HG03439 (cell line): Measurements from ENCODE around the gene ARL15.

Source experiments
- ATAC-seq: cut with Tn5 transposase; IDR thresholded peaks from one replicate; pipeline ENCODE4 v1.9.1; 2021; ENCODE audit warnings: mild to moderate bottlenecking, moderate library complexity; ENCODE audit not compliant: unreplicated experiment

The ARL15 gene

DNA sequence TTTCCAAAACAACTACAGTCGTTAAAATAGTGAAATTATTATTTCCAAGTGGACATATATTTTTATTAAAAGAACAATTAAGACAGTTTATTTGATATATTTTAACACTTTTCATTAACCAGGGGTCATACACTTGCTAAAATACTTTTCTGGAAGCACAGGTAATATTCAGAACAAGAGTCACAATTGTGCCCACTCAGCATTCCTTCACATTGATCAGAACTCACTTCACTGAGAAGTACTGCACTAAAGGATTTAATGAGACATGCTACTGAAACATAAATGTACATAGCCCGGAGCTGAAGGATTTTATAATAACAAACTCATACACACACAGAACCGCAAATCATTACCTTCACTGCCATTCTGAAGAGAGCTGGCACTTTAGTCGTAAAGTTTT lies 361.8 kb downstream of the ARL15 start:
- ATAC-seq = no peak

DNA sequence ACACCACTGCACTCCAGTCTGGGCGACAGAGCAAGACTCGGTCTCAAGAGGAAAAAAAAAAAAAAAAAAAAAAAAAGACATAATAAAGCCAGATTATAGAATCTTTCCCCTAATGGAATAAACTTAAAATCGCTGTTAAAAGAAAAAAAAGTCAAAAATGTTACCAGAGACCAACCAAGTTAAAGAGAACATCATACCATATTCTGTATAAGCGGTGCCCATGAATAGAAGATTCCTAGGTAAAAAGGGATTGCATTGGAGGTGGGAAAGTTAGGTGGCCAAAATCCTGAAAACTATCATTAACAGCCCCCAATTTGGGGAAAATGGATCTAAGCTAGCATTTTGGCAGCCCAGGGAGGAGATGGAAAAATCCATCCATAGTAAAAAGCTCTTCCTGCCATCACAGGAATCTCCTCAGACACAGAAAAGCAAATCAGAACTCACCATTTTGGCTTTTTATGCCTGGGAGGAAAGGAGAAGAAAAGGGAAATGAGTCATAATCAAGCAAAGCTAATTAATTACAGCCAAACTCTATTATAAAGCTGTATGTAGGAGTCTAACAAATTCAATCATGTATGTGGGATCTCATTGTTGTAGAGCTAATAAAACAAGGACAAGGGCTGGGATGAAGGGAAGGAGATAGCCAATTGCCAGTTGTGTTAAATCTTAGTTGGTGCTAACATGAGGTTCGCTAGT lies 363.8 kb downstream of the ARL15 start:
- no peak for ATAC-seq

DNA sequence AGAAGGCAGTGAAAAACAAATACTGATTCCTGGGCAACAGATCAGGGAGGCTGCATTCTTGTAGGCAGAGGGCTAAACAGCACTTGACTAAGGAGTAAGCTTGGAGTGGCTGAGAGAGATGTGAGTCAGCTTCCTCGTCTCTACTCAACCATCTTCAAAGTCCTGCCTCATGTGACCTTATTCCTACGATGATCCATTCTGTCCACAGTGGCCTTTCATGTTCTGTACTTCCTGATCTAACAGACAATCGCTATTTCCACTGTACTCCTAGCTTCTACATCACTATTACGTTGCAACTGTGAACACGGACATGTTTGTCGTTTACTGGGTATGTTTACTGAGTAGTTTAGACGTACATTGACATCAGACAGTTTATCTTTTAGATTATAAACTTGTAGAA lies 365.4 kb downstream of the ARL15 start:
- no peak for ATAC-seq

DNA sequence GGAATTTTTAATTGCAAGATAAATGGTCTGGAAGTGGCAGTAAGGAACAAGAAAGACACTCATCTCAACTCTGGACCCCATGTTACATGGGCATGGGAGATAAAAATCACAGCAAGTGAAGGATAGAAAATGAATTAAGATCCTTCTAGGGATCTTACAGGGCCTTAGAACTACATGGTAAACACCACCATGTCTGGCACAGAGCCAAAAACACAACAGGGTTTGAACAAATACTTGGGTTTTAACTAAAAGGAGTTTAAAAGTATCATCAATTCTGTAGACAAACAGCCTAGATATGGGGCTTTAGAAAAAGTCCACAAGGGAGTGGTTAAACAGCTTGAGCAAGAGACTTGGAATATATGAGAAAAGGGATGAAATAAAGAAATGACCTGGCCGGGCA lies 366.4 kb downstream of the ARL15 start:
- ATAC-seq = no peak

DNA sequence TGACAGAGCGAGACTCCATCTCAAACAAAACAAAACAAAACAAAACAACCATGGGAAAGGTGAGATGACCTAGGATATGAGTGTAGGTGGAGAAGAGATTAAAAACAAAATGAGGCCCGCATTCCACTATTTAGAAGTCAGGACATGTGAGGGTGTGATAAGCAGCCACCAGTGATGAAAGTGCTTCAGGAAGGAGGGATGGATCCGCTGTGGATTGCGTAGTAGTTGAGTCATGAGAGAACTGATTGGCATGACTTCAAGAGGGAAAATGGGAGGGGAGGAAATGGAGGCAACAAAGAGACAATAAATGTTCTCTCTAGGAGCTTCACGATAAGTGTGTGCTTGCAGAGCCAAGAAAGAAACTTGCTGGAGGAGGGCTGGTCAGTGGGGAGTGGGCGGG lies 367.6 kb downstream of the ARL15 start:
- ATAC-seq = no peak

DNA sequence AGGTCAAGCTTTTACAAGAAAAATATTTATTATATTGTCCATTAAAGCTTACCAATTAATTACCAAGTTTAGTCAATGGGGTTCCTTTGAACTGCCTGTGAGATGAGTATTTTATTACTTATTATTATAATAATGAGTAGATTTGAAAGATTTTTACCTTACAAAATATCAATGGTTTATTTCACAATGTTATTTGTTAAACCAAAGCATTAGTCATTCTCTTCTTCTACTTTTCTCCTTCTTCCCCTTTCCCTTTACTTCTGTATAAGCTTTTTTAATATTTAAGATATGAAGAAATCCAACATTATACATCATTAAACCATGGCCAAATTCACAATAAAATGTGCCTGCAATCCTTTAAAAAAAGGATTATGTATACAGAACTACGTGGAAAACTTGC lies 369.5 kb downstream of the ARL15 start:
- ATAC-seq = no peak

DNA sequence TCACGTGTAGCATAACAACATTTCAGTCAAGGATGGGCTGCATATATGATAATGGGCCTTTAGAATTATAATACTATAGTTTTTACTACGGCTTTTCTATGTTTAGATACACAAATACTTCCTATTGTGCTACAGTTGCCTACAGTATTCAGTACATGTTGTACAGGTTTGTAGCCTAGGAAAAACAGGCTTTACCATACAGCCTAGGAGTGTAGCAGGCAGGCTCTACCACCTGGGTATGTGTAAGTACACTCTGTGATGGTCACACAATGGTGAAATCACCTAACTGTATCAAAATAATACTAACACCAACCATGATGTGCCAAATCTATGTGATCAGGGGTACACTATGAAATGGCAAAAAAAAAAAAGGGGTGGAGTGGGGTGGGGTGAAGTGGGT lies 372.9 kb downstream of the ARL15 start:
- no peak for ATAC-seq

DNA sequence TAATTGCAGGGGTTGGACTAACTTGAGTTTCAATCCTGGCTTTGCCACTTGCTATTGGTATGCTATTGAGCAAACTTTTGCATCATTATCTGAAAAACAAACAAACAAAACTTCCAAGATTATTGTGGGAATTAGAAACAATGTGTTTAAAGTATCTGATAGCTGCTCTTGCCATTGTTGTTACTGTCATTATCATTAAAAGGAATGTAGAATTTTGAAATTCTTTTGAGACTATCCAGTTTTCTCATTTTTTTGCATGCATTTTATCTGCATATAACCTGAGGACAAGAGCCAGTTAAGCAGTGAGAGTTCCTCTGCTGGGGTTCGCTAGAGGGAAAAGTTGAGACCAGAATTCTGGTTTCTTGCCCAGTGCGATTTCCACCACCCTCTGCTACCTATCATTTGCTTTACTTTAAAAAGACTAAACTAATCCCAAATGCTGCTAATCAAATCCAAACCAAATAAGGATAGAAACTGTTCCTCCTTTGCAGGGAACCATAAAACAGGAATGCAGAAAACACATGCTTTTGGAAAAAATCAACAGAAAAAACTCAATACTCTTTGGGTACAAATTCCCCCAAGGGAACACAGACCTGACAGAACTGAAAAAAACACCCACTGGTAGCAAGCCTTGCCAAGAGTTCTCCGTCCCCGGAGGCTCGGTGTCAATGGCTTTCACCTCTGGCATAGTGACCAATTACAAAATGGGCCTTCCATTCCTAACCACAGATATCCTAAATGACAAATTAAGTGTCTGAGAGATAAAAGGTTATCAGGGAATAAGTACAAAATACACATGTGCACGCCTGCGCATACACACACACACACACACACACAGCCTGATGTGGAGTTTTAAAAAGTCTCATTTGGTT lies 373.7 kb downstream of the ARL15 start:
- ATAC-seq = no peak

DNA sequence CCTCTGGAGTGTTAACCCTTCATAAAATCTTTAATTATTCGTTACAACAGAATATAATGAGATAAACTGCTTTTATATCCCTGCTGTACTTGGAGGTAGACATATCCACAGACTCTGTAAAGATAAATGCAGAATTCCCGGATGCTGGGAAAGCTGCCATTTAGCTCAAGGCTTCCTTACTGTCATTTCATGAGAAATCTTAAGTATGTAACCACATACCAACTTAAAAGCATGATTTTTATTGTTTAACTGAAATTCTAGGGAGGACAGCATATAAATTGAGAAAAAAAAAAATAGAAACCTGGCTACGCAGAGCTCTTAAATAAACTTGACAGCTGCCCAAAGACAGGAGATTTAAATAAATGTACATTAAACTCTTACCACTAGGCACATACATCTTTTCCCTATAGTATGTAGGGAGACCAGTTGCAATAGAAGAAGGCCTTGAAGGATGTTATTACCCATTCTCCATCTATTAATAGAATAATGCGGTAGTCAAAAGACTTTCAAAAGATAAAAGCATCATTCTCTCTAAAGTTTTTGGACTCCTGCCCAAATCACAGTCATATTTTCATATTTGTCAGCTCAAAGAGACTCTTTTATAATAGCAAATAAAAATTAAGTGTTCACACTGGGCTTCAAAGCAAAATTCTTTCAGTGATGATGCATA lies 376.1 kb downstream of the ARL15 start:
- ATAC-seq = no peak

DNA sequence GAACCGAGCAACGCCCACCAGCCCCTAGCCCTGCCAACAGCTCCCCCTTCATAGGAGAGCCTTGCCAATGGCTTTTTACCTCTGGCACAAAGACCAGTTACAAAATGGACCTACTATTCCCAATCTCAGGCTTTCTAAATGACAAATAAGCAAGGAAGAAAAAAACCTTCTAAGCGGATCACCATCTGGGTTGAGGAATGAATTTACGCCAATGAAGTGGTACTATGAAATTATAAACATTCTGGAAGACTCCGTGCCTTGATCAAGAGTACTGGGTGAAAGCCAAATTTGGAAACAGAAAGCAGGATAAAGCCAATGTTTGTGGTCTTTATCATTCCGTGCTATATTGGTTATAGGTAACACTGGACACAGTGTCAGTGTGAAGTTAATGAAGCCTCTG lies 378.0 kb downstream of the ARL15 start:
- ATAC-seq = no peak

DNA sequence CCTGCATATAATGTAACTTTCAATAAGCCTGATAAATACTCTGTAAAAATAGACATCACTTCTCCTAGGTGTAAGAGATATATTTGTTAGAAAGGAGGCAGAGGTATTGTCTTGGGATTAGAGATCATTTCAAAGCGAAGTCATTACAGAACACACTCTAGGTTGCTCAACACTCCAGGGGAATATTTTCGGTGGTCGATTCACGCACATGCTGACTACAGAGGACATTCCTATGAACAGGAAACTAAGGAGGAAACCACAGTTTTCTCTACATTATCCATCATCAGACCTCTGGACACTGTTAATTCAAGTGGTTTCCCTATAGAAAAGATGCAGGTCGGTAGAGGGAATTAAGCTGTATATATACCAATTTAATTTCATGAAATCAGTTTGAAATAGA lies 379.9 kb downstream of the ARL15 start:
- no peak for ATAC-seq

DNA sequence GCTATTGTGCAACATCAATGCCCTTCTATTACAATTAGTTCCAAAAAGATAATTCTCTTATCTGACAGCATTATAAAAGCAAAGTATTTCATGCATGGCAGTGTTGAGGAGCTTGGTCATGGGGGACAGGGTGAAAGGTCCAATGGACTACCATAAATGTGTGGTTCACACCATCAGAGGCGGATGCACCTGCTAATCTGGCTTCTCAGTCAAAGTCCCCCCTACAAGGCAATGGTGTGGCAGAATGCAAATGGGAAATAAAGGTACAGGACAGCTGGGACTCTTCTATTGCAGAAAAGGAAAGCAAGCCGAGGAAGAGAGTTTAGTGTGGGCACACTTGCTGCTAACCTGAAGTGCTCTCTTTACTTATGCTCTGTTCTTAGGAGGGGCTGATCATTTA lies 380.8 kb downstream of the ARL15 start:
- ATAC-seq = no peak

DNA sequence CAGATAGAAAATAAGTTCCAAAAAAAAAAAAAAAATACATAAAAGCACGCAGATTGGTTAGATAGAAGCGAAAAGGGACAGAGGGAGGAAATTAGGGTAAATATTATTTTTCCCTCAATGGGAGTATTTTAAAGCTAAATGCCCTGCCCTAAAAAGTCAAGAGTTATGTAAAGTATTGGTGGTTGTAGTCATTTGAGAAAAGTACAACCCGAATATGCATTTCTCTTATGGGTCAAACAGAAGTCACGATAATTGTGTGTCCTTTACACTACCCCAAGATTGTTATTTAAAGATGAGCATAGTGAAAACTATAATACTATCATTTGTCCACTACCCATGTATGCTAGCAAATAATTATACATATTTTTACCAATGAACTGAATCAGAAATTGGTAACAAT lies 381.2 kb downstream of the ARL15 start:
- ATAC-seq = no peak

DNA sequence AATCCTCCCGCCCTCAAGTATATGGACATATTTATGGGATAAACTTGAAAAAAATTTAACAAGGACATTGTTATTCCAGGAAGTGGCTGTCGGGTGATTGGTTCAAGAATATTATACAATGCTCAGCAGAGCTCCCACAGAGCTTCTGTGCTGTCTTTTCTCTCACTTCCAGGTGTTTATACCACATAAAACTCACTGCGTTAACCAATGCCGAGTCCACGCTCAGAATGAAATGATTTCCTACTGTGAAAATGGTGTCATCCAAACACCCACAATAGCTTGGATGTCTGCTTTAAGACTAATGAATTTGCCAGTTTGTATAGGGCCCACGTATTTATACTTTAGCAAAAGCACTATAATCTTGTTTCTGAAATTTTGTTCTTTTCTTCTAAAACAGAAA lies 381.7 kb downstream of the ARL15 start:
- ATAC-seq = no peak

DNA sequence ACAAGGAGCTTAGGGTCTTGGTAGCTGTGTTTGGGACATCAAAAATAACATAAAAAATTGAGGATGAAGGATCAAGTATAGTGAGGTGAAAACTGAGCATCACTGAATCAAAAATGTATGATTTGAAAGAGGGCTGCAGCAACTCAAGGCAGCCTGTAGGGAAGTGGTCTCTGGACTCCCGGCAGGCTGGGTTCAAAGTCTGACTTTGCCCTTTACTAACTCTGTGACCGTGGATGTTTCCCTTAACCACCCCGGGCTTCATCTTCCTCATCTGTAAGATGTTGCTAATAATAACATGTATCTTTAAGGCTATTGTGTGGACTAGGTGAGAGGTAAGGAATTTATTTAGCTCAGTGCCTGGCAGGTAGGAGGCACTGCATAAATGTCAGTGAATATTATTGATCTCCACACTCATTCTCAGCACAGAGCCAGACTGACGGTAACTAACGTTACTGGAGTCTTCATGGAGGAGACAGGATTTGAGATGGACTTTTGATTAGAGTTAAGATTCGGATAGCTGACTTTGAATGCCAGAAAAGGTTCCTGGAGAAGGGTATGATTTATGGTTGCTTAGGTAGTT lies 382.6 kb downstream of the ARL15 start:
- no peak for ATAC-seq

DNA sequence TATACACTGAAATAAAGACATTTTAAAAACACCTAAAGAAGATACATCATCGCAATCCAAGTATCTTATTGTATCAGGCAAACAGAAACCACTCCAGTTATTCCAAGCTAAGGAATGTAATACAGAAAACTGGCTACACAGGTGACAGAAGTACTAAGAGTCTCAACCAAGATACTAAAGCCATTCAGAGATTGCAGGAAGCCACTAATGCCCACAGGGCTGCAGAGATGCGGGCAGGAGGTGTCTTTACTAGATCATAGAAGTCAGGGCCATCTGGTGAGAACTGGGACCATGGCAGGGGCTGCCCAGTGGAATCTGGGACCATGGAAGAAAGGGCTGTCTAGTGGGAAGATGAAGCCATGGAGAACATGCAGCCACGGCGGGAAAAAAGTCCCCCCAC lies 384.3 kb downstream of the ARL15 start:
- no peak for ATAC-seq

DNA sequence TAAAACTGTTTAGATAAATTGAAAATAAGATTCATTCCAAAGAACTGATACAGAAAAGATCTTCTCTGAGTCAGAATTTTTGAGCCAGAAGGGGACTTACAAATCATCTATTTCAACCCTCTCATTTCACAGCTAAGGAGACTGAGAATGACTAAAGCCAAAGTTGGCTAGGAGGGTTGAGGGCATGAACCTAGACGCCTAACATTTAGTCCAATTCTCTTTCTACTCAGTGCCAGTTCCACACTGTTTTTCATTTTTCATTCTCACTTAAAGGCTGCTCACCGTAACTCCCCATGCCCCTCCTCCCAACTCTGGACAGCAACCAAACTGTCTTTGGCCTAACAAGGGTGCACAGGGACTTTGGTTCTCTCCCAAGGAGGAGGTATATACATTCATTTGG lies 386.0 kb downstream of the ARL15 start:
- ATAC-seq = no peak

DNA sequence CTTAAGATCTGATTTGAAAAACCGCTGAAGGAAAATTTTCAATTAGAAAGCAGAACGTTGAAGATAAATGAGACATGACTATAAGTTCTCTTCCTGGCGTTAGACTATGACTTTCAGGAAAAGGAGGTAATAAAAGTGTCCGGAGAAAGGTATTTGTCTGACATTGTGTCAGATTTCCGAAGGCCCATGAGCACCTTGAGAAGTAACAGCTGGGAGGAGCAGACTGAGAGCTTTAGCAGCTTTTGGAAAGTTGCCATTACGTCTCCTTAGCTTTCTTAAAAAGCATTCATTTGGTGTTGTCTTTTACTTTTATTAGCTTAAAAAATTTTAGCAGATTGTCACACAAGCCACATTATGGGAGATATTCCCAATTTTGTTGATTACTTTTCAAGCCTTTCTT lies 386.4 kb downstream of the ARL15 start:
- ATAC-seq = no peak

DNA sequence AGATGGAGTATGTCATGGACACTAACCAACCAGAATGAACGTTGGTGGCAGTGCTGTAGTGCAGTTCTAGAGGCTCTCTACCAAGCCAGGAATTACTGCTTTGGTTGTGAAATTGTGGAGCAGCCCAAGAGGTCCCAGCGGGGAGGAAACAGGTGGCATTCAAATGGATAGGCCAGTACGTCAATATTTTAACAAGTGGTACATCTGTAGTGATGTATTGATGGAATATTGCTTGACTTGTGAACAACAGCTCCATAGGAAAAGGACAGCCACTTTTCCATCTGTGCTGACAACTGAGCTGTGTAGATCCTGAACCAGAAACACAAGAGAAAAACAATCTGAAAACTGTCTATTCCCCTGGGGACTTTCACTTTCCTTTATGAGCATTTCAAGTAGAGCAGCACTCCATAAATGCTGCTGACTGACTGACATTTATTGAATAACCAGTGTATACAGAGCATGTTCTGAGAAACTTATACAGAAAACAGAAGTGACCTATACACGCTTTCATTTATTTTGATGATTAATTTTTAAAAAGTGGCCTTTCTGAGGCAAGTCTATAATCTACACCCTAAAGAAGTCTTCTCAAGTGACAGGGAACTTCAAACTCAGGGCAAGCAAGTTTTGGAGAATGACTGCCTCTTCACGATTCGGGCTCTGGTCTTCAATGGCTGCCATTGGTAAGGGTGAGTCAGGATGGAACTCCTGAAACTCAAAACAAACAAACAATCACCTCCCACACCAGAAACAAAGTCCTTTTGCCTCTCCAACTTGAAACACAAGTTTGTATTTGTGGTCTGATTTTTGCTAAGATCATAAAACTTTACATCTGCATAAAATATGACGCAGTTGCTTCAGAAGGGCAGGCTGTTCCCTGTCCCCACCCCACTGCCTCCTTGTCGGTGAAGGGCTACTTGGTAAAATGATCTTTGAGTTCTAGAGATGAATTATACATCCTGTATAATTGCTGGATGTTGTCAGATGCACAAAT lies 387.6 kb downstream of the ARL15 start:
- ATAC-seq = no peak

DNA sequence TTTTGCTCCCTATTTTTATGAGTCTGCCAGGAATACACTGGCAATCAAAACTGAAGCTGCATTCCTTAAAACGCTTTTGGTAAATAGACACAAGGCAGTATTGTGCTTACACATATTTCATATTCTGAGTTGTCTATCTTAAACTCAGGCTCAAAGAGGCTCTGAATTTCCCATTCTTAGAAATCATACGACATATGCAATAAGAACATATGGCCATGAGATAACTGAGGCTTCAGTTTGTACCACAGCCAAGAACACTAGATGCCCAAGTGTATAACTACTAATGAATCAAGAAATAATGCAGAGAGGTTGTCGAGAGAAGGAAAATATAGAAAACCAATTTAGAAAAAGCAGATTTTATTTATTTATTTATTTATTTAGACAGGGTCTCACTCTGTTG lies 392.5 kb downstream of the ARL15 start:
- no peak for ATAC-seq
